HG02759 (cell line): Measurements from ENCODE around the gene TSPAN9.

Source experiments
- ATAC-seq: cut with Tn5 transposase; IDR thresholded peaks from one replicate; pipeline ENCODE4 v1.9.1; 2021; ENCODE audit warnings: mild to moderate bottlenecking, moderate library complexity; ENCODE audit not compliant: unreplicated experiment

Gene TSPAN9

DNA sequence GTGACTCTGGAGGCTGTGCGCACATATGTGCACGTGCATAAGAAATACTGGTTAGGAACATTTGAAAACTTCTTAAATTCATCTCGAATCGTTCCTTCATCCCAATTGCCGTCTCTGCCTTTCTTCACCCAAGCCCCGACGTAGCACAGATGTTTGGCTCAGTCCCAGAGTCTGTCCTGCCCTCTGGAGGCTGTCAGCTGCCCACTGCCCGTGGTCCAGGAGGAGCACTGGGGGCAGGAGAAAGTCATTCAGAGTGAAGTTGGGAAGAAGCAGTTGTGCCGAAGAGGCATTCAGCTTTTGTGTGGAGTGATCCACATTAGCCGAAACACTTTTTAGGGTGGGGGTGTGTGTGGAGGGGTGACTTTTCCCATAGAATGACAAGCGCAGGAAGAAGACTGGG lies 124.9 kb downstream of the TSPAN9 start:
- no peak for ATAC-seq

DNA sequence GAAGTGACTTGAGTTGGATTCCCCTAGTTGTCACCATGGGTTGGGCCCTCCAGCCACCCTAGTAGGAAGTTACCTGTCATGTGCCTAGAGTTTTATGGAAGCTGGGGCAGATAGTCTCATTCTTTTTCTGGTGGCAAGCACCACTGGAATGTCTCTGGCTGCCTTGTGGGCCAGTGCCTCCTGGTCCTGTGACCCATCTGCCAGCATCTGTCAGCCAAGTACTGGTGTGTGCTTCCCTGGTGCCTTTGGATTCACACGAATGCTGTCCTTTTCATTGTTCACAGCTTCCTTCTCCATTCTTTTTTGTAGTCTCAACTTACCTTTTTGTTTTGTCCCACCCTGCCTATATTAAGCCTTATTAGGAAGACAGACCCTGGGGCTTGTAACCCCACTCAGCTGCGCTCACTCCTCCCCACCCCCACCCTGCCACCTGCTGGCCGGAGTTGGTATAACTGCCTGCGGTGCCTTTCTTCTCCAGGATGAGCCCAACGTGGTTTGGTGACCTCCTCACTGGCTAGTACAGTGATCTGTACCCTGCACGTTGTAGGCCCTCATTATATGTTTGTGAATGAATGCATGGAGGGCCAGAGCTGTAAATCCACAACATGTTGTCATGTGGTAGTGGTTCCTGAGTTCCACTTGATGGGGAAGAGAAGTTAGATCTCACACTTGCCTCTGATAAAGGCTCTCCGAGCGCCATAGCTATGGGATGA lies 125.7 kb downstream of the TSPAN9 start:
- ATAC-seq: no peak

DNA sequence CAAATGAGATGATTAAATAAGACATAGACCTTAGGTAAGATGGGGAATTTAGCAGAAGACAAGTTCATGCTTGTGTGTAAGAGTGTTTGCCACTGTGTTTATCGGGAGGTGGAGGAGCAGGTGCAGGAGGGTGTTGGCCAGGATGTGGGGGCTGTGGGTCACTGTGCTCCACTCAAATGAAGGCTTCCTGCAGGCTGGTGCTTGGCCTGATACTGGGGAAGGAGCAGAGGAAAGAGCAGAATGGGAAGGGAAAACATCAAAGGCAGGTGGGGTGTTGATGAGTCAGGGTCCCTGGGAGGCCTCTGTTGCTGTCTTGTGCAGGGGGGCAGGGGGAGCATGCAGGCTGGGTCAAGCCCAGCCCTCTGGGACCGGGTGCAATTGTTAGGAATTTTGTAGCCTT lies 126.5 kb downstream of the TSPAN9 start:
- ATAC-seq: no peak

DNA sequence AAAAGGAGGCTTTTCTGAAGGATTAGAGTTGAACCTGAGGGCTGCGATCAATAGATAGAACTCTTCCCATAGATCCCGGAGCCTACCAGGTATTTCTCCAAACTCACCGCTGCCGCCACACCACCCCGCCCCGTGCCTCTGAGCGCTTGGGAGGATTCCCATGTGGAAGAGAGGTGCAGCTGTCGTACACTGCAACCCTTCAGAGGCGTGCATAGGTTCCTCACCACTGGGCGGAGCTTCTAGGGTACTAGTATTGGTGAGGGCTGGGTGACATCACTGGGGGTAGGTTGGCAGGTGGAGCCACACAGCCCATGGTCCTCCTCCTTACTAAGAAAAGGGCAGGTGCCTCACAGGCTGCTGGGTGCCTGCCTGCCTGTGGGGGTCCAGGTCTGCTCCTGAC lies 127.0 kb downstream of the TSPAN9 start:
- ATAC-seq: no peak

DNA sequence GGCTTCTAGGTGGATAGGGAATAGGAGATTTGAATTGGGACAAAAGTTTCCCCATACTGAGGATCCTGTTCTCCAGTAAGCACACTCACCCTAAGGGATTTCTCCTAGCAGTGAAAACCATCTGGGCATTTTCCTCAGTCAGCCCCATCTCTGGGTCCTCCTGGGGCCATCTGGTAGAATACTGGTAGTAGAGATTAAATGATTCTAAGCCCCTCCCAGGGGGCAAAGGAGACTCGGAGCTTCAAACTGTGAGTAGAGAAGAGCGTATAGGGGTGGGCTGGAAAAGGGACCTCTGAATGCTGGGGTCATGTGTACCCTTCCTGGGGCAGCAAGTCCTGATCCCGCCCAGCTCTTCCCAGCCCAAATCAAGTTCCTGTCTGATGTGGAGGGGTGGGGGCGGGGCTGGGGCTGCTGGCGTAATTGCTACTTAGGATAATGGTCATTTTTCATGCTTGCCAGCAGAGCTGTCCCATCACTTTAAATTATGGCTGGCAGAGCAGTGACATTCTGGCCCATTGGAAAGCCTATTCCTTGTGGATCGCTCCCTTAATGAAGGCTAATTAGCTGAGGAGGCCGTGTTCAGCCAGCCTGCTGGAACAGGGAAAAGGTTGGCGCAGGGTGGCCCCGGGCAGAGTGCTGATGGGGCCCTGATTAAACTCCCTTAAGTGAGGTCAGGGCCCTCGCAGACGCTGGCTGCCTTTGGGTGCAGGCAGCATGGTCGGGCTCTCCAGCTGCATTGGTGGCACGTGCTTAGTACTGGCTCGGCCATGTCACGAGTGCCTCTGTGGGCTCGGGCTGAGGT lies 127.8 kb downstream of the TSPAN9 start:
- no peak for ATAC-seq

DNA sequence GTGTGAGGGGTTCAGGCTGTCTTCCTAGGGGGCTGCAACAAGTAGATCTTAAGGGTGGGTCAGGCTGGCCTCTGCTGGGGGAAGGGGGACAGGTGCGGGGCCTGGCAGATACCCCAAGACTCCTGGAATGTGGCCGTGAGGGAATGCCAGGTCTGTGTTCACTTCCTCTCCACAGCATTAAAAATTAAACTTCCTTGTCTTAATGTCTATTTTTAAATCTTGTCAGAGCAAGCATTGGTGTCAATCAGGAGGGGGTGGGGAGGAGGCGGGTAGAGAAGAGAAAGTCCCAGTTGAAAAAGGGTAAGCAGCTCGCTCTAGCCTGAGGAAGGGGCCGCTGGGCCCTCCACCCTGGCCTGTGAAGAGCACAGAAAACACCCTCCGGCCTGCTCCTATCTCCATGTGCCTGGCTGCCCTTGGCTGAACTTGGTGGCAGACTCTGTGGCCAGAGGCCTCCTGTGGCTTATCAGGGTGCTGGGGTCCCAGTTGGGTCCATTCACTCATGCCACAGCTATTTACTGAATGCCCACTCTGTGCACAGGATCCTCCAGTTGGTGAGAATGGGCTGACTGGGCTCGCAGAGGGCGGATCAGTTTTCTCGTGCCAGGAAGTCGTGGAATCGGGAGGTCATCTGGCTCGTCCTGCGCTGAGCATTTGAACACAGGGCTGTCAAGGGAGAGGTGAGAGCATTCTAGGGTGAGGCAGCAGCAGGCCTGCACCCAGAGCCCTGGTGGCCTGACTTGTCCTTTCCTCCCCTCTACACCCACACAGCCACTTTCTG lies 128.8 kb downstream of the TSPAN9 start:
- no peak for ATAC-seq

DNA sequence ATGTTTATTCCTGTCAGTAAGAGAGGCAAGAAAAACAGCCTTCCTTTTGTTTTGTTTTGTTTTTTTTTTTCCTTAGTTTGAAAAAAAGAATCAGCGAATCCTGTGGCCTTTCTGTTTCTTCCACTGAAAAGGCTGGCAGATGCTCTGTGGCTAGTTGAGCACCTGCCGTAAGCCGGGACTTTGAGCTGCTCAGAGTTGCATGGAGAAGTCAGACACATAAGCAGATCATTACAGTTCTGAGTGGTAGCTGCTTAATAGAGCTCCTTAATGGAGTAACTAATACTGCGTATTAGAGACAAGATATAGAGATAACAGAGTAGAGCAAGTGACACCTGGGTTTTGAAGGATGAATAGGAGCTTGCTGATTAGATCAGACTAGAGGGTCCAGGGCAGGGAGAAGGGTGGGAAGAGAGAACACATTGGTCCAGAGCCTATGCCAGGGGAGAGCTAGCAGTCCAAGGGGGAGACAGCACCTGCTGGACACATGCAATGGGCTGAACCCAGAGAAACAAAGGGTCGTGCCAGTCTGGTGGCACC lies 129.4 kb downstream of the TSPAN9 start:
- no peak for ATAC-seq

DNA sequence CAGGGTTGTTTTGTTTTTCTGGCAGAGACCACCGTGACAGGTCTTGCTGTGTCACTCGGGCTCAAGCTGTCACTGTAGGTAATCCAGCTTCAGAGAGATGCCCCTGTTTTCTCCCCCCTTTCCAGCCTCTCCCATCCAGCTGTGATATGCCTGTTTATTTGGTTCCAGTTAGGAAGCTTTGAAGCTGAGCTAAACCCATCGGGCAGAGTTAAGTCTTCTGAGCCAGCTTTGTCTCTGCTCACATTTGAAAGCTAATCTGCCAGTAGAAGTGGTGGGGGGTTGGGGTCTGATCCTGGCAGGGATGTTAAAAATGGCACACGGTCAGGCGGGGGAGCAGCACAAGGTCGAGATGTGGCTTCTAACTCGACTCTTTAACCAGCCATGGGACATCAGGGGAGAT lies 130.0 kb downstream of the TSPAN9 start:
- ATAC-seq: no peak

DNA sequence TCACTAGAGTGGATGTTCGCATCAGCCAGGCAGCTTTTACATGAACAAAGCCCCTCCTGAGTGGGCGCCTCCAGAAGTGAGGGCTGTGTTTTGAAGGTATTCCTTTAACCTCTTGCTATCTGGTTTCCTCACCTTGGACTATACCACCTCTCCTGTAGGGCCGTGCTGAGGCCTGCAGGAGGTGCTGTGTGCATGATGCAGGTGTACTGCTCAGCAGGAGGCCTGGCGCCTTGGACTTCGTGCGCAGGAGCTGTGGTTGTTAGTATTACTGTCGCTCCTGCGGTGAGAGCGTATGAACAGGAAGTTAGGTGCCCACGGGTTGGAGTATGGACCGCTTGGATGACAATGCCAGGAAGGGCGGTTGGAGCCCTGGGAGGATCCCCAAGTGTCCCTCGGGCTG lies 130.7 kb downstream of the TSPAN9 start:
- no peak for ATAC-seq

DNA sequence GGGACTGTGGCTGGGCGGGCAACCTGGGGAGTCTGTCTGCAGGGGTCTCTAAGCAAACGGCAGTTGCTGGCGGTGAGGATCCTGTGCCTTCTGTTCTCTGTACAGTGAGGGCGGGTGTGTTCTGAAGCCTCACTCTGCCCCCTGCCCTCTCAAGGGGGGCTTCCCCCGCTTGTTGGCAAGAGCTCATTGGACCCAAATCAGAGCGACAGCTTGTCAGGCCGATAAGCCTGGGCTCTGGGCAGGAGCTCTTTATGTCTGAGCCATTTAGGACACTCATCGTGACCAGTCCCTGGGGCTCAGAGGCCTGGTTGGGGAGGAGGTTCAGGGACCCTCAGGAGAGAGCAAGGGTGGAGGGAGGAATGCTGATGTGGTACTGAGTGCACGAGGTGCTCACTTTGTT lies 136.0 kb downstream of the TSPAN9 start:
- no peak for ATAC-seq

DNA sequence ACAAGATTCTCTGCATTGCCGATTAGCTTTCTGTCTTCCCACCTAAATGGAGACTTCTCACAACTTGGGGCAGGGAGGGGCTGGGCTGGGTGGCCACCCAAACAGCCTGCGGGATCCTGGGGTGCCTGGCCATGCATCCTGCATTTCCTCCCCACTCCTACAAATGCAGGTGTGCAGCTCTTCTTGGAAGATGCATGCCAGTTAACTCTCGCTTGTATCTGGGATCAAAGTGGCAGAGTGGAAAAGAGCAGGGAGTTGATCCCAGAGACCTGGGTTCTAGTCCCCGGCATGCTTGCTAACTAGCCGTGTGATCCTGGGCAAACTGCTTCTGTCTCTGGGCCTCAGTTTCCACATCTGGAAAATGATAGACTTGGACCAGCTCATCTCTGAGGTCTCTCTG lies 136.6 kb downstream of the TSPAN9 start:
- ATAC-seq: no peak

DNA sequence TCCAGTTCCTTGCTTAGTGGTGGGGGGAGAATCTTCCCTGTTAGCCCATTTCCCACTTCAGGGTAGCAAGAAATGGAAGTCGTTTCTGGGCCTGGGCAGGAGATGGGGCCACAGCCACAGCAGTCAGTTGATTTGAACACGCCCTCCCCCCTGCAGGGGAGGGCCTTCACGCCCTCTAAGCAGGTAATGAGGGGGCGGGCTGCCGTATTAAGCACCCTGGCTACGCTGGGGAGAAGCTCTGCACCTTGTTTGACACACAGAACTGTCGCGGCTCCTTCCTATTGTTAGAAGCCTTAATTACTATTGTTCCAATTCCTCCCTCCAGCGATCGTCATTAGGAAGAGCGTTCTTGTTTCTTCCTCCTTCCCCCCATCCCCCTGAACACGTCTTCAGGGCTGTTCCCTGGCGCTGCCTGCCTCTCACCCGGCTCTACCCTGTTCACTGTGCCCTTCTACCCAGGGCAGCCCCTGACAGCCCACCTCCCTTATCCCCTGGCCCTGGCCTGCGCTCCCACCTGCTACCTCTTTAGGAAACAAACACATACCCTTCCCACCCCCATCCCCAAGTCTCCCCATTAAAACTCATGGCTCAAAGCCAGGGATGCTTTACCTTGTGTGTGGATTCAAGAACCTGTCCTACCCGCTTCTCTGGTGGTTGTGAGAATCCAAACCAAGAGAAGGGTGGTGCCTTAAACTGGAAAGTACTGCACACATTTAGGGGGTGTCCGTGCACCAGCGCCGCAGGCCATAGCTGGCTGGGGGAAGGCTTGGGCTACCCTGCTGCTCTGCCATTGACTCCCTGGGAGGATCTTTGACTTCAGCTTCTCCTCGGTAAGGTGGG lies 137.6 kb downstream of the TSPAN9 start:
- no peak for ATAC-seq

DNA sequence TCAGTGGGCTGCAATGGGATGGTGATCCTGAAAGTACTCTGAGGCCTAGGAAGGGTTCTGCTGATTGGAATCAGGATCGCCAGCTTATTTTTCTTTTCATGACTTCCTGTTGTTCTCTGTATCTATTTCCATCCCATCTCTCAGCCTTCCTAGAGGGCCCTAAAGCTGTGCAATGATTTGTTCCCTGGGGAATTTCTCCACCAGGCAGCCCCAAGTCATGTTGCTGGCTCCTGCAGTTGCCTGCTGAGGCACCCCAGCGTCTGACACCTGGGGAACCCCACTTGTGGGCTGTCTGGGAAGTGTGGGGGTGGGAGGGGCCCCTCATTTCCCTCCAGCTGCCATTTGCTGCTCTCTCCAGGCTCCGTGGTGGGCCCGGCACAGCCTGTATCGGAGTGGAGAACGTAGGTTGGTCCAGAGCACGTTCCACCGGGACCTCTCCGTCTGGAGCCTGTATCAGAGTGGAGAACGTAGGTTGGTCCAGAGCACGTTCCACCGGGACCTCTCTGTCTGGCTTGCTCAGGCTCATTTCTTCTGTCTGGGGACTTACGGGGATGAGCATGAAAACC lies 138.3 kb downstream of the TSPAN9 start:
- no peak for ATAC-seq

DNA sequence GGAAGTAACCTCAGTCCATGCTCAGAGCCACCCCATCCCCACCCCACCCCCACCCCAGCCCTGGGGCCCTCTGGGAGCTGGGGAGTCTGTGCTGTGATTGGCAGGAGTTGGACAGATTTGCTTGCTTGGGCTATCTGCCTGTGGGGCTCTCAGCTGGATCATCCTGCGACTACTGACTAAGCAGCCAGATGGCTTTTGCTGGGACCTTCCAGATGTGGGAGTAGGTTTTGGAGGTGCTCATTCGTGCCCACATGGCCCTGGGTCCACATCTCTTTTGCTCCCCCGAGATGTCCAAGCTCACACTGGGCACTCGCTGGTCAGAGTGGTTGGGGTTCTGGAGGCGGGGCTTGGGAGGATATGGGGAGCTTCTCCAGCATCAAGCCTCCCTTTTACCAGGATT lies 138.9 kb downstream of the TSPAN9 start:
- no peak for ATAC-seq

DNA sequence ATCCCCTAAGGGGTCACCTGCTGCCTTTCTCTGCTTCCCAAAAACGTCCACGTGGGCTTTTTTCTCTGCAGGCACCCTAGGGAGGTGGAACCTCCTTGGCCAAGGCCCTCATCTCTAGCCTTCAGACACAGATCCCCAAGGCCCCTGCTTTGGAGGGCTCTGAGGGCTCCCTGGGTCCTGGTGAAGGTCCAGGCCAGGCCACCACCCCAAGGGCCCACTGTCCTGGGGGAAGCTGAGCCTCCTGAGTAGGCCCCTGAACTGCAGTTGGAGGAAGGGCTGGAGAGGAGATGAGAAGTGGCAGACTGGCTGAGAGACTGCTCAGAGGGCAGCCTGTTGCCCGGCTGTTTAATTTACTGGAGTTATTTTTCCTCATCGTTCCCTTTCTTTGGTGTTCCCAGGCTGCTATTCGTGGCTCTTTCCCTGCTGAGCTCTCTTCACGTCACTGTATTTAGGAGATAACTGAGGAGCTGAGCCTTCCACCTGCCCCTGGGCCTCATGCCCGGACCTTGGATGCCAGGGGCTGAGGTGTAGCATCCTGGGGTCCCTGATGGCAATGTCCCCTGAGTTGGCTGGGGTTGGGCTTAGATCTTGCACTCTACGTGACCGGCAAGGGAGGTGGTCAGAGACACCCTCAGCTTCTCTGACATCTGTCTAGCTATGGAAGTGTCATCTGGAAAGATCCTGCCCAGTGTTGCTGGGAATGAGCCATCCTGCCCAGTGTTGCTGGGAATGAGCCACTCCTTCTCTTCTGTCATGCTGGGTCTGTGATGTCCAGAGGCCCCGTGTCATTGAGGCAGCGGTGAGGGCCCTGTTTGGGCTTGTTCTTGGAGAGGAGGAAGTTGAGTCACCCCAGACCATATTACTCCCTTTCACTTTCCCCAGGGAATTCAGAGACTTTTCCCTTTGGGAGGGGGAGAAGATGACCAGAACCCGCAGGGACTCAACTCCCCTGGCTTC lies 139.8 kb downstream of the TSPAN9 start:
- no peak for ATAC-seq

DNA sequence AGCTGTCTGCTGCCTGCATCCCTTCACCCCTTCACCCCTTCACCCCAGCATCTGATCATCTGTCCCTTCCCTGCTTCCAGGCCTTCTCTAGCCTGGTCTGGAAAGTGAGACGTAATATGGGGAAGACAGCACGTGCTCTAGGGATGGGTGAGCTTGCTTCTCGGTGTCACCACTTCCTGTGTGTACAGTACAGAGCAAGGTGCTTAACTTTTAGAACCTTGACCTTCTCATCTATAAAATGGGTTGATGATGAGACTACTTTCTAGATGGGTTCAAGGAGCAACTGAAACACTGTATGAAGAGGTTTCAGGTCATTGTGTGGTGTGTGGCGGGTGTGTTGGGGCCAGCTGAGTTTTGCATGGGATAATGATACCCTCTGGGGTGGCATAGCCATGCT lies 140.5 kb downstream of the TSPAN9 start:
- ATAC-seq: no peak

DNA sequence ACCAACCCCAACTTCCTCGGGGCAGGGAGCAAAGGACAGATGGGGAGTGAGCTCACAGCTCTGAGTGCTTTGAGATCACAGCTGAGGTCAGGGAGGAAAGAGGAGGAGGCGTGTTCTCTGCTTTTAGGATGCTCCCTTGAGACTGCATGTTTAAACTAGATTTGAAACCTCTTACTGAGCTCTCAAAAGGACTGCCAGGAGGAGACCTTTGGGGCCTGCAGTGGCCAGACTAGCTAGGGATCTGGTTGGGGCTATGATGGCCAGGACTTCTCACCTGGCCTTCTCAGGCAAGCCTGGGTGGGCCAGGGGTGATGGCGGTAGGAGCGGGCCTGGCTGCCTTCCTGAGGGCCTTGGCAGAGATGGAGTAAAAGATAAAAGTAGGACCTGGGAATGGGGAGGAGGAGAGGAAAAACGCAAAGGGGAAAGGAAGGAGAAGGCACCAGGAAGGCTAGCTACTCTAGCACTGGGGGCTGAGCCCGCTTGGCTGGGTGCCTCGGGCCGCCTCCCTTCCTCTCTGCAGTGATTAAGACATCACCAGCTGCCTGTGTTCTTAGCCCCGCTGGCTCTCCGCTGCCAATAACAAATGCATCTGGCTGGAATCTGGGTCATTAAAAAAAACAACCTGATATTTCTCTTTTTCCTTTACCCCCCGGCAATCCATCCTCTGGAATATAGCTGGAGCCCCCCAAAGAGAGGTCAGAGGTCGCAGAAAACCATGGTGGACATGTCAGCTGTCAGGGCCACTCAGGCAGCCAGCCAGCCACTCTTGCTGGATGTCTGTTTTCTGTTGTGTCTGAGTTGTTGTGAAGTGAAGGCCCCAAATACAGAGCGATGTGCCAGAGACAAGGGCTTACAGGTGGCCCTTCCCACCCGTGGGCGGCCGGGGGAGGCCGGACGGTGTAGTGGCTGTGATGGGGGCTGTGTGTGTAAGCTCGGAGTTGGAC lies 141.3 kb downstream of the TSPAN9 start:
- no peak for ATAC-seq

DNA sequence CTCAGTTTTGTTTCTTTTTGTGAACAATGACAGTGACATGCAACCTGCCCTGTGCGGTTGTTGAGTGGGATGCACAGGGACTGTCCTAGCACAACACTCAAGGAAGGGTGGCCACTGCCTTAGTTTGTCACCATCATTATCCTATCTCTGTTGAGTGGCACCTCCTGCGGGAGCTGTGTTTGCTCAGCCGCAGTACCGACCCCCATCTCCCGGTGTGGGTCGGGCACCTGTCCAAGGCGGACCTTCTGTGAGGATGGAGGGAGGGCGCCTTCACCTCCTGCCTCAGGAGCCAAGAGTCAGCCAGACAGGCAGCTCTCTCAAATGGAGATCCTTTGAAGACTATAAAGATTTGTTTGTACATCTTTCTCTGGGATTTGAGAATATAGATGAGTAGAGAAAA lies 142.1 kb downstream of the TSPAN9 start:
- no peak for ATAC-seq
